Stimulated activated memory B cell treated with anti-CD40 and anti-IgM and Interleukin-4, amounts not matched to agents 10 μg/mL and 1 μg/mL and 100 μg/mL, for 72 hours (primary cell): ENCODE data around the gene MICALL2.

Experiments
- ATAC-seq: fragments of 150-1000 bp; cut with Tn5 transposase; 2 replicates; pipeline ENCODE4 v1.10.0; 2021
- H3K27ac Mint-ChIP-seq: one replicate; pipeline ENCODE4 v1.8.0; 2022; ENCODE audit warnings: mild to moderate bottlenecking, mixed read lengths
- H3K27me3 Mint-ChIP-seq: one replicate; pipeline ENCODE4 v1.8.0; 2022; ENCODE audit warnings: mixed read lengths
- H3K36me3 Mint-ChIP-seq: one replicate; pipeline ENCODE4 v1.8.0; 2022; ENCODE audit warnings: mixed read lengths
- H3K4me1 Mint-ChIP-seq: one replicate; pipeline ENCODE4 v1.8.0; 2022; ENCODE audit warnings: mixed read lengths
- H3K4me3 Mint-ChIP-seq: one replicate; pipeline ENCODE4 v1.8.0; 2022; ENCODE audit warnings: mild to moderate bottlenecking, moderate library complexity, mixed read lengths
- H3K9me3 Mint-ChIP-seq: one replicate; pipeline ENCODE4 v1.8.0; 2022; ENCODE audit warnings: mixed read lengths

MICALL2 gene

GRCh38 chr7:1428941-1429501 lies 30.2 kb downstream of the MICALL2 start:
- Mint-ChIP-seq H3K4me1 (peaks cover 11% of the 10 kb centered on the region), H3K27ac (no peak overlapping the region), H3K27me3 (peaks cover 78% of the 10 kb centered on the region), H3K9me3 (peaks cover 4% of the 10 kb centered on the region), H3K4me3 (no peak overlapping the region), H3K36me3 (no peaks in the 10 kb centered on the region)
- ATAC-seq, result no peak

- no peak for ATAC-seq
- H3K4me1 Mint-ChIP-seq, result peaks cover 1% of the 10 kb centered on the region
- no peak overlapping the region for H3K4me3 Mint-ChIP-seq
- no peaks in the 10 kb centered on the region for H3K36me3 Mint-ChIP-seq
- H3K9me3 Mint-ChIP-seq, result peaks cover 7% of the 10 kb centered on the region
- H3K27ac Mint-ChIP-seq, result no peak overlapping the region
- peaks cover 74% of the 10 kb centered on the region for H3K27me3 Mint-ChIP-seq
Observed at GRCh38 chr7:1427064-1427657, 32.1 kb downstream of the MICALL2 start.

DNA sequence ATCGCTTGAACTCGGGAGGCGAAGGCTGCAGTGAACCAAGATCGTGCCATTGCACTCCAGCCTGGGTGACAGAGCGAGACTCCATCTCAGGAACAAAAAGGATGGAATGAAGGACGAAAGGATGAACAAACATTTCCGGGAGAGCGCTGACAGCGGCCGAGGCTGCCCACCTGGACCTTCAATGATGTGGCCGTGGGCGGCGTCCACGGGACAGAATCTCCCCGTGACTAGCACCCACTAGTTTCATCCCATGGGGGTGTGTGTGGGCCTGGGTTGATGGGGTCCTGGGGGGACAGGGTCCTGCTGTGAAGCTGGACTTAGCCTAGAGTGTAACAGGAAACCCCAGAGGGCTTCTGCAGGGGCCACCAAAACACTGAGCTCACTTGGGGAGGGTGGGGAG lies 32.8 kb downstream of the MICALL2 start:
- H3K4me3 Mint-ChIP-seq, result no peak overlapping the region
- peaks cover 7% of the 10 kb centered on the region for H3K9me3 Mint-ChIP-seq
- H3K27ac Mint-ChIP-seq, result no peak overlapping the region
- no peak for ATAC-seq
- H3K4me1 Mint-ChIP-seq, result no peaks in the 10 kb centered on the region
- no peaks in the 10 kb centered on the region for H3K36me3 Mint-ChIP-seq
- peaks cover 70% of the 10 kb centered on the region for H3K27me3 Mint-ChIP-seq

DNA sequence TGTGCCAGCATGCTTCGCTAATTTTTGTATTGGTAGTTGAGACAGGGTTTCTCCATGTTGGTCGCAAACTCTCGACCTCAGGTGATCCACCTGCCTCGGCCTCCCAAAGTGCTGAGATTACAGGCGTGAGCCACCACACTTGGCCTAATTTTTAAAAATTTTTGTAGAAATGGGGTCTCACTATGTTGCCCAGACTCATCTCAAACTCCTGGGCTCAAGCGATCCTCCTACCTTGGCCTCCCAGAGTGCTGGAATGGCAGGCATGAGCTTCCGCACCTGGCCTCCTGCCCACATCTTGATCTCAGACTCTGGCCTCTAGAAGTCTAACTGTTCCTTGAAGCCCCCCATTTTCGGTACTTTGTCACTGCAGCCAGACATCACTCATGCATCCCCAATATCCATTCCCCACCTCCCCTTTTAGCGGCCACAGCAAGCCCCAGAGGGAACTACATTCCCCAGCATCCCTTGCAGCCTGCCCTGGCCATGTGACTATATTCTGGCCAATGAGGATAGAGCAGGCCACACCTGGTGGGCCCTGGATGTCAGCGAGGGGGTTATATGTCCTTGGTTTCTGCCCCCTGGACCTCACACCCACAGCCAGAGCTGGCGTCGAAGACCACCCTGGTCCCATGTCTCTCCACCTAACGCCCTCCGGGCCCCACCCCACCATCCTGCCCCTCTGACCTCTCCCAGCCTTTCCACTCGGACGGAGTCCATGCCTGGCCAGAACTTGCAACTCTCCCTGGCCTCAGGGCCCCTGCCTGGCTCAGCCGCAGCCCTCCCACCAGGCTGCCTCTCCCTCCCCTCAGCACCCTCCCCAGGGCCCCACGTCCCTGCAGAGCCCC lies 33.8 kb downstream of the MICALL2 start:
- no peaks in the 10 kb centered on the region for H3K36me3 Mint-ChIP-seq
- H3K4me3 Mint-ChIP-seq, result no peak overlapping the region
- peaks cover 68% of the 10 kb centered on the region for H3K27me3 Mint-ChIP-seq
- no peak for ATAC-seq
- H3K4me1 Mint-ChIP-seq, result no peaks in the 10 kb centered on the region
- H3K9me3 Mint-ChIP-seq, result peaks cover 7% of the 10 kb centered on the region
- no peak overlapping the region for H3K27ac Mint-ChIP-seq

GRCh38 chr7:1424041-1424440 lies 35.2 kb downstream of the MICALL2 start:
- Mint-ChIP-seq H3K9me3 (peaks cover 7% of the 10 kb centered on the region), H3K36me3 (no peaks in the 10 kb centered on the region), H3K4me3 (no peak overlapping the region), H3K27me3 (peaks cover 76% of the 10 kb centered on the region), H3K27ac (no peak overlapping the region), H3K4me1 (no peaks in the 10 kb centered on the region)
- ATAC-seq, result no peak

DNA sequence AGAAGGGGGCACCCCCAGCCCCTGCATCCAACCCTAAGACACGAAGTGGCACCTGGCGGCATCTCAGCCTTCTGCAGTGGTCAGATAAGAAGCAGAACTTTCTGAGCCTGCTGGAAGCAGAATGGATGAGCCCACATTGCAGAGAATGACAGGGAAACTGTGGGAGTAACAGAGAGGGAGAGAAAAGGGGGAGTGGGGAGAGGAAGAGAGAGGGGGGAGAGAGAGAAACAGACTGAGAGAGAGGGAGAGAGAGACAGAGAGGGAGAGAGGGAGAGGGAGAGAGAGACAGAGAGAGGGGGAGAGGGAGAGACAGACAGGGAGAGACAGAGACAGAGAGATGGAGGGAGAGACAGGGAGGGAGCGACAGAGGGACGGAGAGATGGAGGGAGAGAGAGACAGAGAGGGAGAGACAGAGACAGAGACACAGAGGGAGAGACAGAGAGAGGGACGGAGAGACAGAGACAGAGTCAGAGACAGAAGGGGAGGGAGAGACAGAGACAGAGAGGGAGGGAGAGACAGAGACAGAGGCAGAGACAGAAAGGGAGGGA lies 35.9 kb downstream of the MICALL2 start:
- Mint-ChIP-seq H3K27me3 (peaks cover 76% of the 10 kb centered on the region), H3K4me3 (no peak overlapping the region), H3K27ac (no peak overlapping the region)

DNA sequence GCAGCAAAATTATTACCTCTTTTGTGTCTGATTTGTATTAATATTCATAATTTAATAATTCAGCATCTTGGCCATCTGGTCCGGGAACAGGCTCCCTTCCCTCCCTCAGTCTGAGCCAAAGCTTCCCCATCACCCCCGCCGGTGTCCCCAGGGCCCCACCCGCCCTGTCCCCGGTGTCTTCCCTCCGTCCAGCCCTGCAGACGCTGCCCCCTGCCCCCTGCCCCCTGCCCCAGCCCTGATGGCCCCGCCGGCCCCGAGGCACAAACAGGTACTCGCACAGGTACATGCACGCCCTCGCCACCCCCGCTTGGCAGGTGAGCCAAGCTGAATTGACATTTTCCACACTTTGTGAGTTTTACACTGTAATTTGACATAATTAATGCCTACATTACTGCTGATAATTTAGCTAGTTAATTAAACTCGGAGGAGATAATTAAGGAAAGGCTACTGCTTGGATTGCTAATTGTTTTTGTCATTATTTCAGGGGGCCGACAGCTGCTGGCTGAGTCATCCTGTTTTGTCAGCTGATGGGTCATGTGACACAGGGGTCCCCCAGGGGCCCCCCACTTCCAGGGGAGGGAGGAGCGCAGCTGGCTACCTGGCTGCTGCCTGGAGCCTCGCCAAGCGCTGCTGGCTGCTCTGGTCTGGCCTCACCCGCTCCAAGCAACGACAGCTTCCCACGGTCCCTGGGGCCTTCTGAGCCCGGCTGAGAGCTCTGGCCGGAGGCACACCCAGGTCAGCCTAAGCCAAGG lies 36.6 kb downstream of the MICALL2 start:
- no peak for ATAC-seq
- Mint-ChIP-seq H3K9me3 (peaks cover 11% of the 10 kb centered on the region), H3K27me3 (peaks cover 75% of the 10 kb centered on the region), H3K27ac (no peak overlapping the region), H3K4me3 (no peak overlapping the region), H3K36me3 (no peaks in the 10 kb centered on the region), H3K4me1 (peaks cover 10% of the 10 kb centered on the region)

More for the DNA sequence above, 35.9 kb downstream of the MICALL2 start:
- H3K36me3 Mint-ChIP-seq, result no peaks in the 10 kb centered on the region
- H3K4me1 Mint-ChIP-seq, result peaks cover 3% of the 10 kb centered on the region
- no peak for ATAC-seq
- H3K9me3 Mint-ChIP-seq, result peaks cover 8% of the 10 kb centered on the region

- ATAC-seq, result no peak
- peaks cover 72% of the 10 kb centered on the region for H3K27me3 Mint-ChIP-seq
- H3K27ac Mint-ChIP-seq, result no peak overlapping the region
- no peaks in the 10 kb centered on the region for H3K36me3 Mint-ChIP-seq
- peaks cover 11% of the 10 kb centered on the region for H3K9me3 Mint-ChIP-seq
- H3K4me3 Mint-ChIP-seq, result no peak overlapping the region
- peaks cover 17% of the 10 kb centered on the region for H3K4me1 Mint-ChIP-seq
Observed at GRCh38 chr7:1421946-1422345, 37.3 kb downstream of the MICALL2 start.

- Mint-ChIP-seq H3K4me1 (peaks cover 19% of the 10 kb centered on the region), H3K9me3 (peaks cover 12% of the 10 kb centered on the region), H3K27me3 (peaks cover 68% of the 10 kb centered on the region), H3K27ac (no peak overlapping the region), H3K36me3 (no peaks in the 10 kb centered on the region), H3K4me3 (no peak overlapping the region)
- no peak for ATAC-seq
Observed at GRCh38 chr7:1421020-1421790, 38.1 kb downstream of the MICALL2 start.

- Mint-ChIP-seq H3K4me3 (no peak overlapping the region), H3K4me1 (peaks cover 19% of the 10 kb centered on the region), H3K27me3 (peaks cover 73% of the 10 kb centered on the region), H3K36me3 (no peaks in the 10 kb centered on the region), H3K27ac (no peak overlapping the region), H3K9me3 (peaks cover 22% of the 10 kb centered on the region)
- no peak for ATAC-seq
Observed at GRCh38 chr7:1419688-1420087, 39.6 kb downstream of the MICALL2 start.

- Mint-ChIP-seq H3K4me3 (no peak overlapping the region), H3K27me3 (peaks cover 77% of the 10 kb centered on the region), H3K36me3 (no peaks in the 10 kb centered on the region), H3K4me1 (peaks cover 19% of the 10 kb centered on the region), H3K27ac (no peak overlapping the region), H3K9me3 (peaks cover 22% of the 10 kb centered on the region)
- ATAC-seq, result no peak
Observed at GRCh38 chr7:1419310-1419634, 40.0 kb downstream of the MICALL2 start.

DNA sequence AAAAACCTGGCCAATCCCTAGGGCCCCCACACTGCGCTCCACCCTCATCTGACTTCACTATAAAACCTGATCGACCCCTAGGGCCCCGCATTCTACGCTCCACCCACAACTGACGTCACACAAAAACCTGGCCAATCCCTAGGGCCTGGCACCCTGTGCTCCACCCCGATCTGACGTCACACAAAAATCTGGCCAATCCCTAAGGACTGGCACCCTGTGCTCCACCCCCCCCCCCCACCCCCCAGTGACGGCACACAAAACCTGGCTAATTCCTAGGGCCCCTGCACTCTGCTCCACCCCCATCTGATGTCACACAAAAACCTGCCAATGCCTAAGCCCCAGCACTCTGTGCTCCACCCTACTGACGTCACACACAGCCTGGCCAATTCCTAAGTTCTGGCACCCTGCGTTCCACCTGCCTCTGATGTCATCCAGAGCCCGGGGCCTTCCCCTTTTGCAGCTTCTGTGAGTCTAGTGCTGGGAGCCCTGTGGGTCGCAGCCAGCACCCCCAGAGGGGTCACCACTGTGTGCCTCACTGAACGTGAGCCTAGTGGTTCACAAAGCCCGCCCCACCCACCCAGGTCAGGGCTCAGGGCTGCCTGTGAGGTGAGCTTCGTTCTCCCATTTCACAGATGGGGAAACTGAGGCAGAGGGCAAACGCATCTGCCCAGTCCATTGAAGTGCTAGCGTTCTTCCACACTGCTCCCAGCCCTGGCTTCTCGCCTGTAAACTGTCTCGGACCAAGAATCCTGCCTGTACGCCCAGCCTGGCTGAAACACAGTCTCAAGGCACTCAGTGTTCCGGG lies 40.6 kb downstream of the MICALL2 start:
- Mint-ChIP-seq H3K36me3 (no peaks in the 10 kb centered on the region), H3K4me3 (no peak overlapping the region), H3K27ac (no peak overlapping the region), H3K9me3 (peaks cover 22% of the 10 kb centered on the region), H3K4me1 (peaks cover 19% of the 10 kb centered on the region), H3K27me3 (peaks cover 74% of the 10 kb centered on the region)
- no peak for ATAC-seq

DNA sequence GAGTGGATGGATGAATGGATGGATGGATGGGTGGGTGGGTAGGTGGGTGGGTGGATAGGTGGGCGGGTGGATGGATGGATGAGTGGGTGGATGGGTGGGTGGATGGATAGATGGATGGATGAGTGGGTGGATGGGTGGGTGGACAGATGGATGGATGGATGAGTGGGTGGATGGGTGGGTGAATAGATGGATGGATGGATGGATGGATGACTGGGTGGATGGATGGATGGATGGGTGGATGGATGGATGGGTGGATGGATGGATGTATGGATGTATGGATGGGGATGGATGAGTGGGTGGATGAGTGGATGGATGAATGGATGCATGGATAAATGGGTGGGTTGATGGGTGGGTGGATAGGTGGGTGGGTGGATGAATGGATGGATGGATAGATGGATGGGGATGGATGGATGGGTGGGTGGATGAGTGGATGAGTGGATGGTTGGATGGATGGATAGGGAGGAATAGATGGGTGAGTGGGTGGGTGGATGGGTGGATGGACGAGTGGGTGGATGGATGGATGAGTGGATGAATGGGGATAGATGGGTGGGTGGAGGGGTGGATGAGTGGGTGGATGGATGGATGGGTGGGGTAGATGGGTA lies 43.8 kb downstream of the MICALL2 start:
- ATAC-seq, result no peak
- H3K36me3 Mint-ChIP-seq, result no peaks in the 10 kb centered on the region
- peaks cover 19% of the 10 kb centered on the region for H3K9me3 Mint-ChIP-seq
- H3K4me3 Mint-ChIP-seq, result no peak overlapping the region
- H3K27ac Mint-ChIP-seq, result no peak overlapping the region
- H3K27me3 Mint-ChIP-seq, result peaks cover 79% of the 10 kb centered on the region
- peaks cover 30% of the 10 kb centered on the region for H3K4me1 Mint-ChIP-seq
